Astrocyte (in vitro differentiated cells and primary cell): ENCODE measurements around the gene SDK1. TPM values are rescaled to one million over a fixed set of nuclear protein-coding genes. Genes with fewer than 3 reads are reported as not detected.

Source experiments
- DNase-seq: peaks from one replicate; pipeline ENCODE4 v3.0.0-alpha.2; 2010; ENCODE audit warnings: low read depth
- FAIRE-seq: peaks from 2 replicates; lab custom pipeline; 2011; peaks lifted over from hg19 to GRCh38; lab: Jason Lieb, UNC
- H2AFZ ChIP-seq: 2 replicates; pipeline ENCODE4 v1.6.0; 2012; ENCODE audit warnings: low read depth, low read length, inconsistent platforms
- H3K27ac ChIP-seq: 2 replicates; pipeline ENCODE4 v1.5.1; 2011; ENCODE audit warnings: low read depth, low read length, inconsistent platforms
- H3K27me3 ChIP-seq: 2 replicates; pipeline ENCODE4 v1.6.0; 2011; ENCODE audit warnings: low read length, inconsistent platforms; ENCODE audit not compliant: insufficient read depth
- H3K36me3 ChIP-seq: 2 replicates; pipeline ENCODE4 v1.5.1; 2011; ENCODE audit warnings: low read length, inconsistent platforms; ENCODE audit not compliant: insufficient read depth
- H3K4me1 ChIP-seq: 2 replicates; pipeline ENCODE4 v1.5.1; 2011; ENCODE audit warnings: low read length, inconsistent platforms; ENCODE audit not compliant: insufficient read depth
- H3K4me2 ChIP-seq: 2 replicates; pipeline ENCODE4 v1.6.0; 2012; ENCODE audit warnings: low read length, inconsistent platforms
- H3K4me3 ChIP-seq: 2 replicates; pipeline ENCODE4 v1.5.1; 2011; ENCODE audit warnings: low read depth, mild to moderate bottlenecking, low read length, inconsistent platforms; ENCODE audit not compliant: insufficient read depth
- H3K79me2 ChIP-seq: 2 replicates; pipeline ENCODE4 v1.6.0; 2012; ENCODE audit warnings: mild to moderate bottlenecking, low read length, inconsistent platforms; ENCODE audit not compliant: insufficient read depth
- H3K9ac ChIP-seq: 2 replicates; pipeline ENCODE4 v1.6.0; 2012; ENCODE audit warnings: mild to moderate bottlenecking, low read length, inconsistent platforms
- H3K9me3 ChIP-seq: 2 replicates; pipeline ENCODE4 v1.5.1; 2012; ENCODE audit warnings: low read depth, mild to moderate bottlenecking, low read length, inconsistent platforms; ENCODE audit not compliant: insufficient read depth
- H4K20me1 ChIP-seq: 2 replicates; pipeline ENCODE4 v1.6.0; 2012; ENCODE audit warnings: low read length, inconsistent platforms; ENCODE audit not compliant: insufficient read depth
- H3K27ac Mint-ChIP-seq: one replicate; pipeline ENCODE4 v1.8.0; 2021; ENCODE audit warnings: mild to moderate bottlenecking, mixed read lengths; ENCODE audit not compliant: unreplicated experiment
- H3K27me3 Mint-ChIP-seq: one replicate; pipeline ENCODE4 v1.8.0; 2021; ENCODE audit warnings: low read depth, mixed read lengths; ENCODE audit not compliant: unreplicated experiment
- H3K36me3 Mint-ChIP-seq: one replicate; pipeline ENCODE4 v1.8.0; 2021; ENCODE audit warnings: low read depth, mixed read lengths; ENCODE audit not compliant: unreplicated experiment
- H3K4me1 Mint-ChIP-seq: one replicate; pipeline ENCODE4 v1.8.0; 2021; ENCODE audit warnings: low read depth, mixed read lengths; ENCODE audit not compliant: unreplicated experiment
- H3K4me3 Mint-ChIP-seq: one replicate; pipeline ENCODE4 v1.8.0; 2021; ENCODE audit warnings: mild to moderate bottlenecking, moderate library complexity, mixed read lengths; ENCODE audit not compliant: unreplicated experiment
- H3K9me3 Mint-ChIP-seq: one replicate; pipeline ENCODE4 v1.8.0; 2021; ENCODE audit warnings: mild to moderate bottlenecking, mixed read lengths; ENCODE audit not compliant: unreplicated experiment
- CTCF ChIP-seq: IDR thresholded peaks from 2 replicates; pipeline ENCODE4 v1.5.1; 2011; ENCODE audit warnings: low read depth, mild to moderate bottlenecking, inconsistent platforms, low read length, moderate library complexity; ENCODE audit not compliant: insufficient read depth
- EZH2 ChIP-seq: IDR thresholded peaks from 2 replicates; pipeline ENCODE4 v1.6.1; 2012; ENCODE audit warnings: mild to moderate bottlenecking, low read length, inconsistent platforms; ENCODE audit not compliant: insufficient read depth
- total RNA-seq: library from RNA; stranded (reverse); gene quantifications from 2 replicates; pipeline ENCODE4 v1.2.1, GENCODE V29; 2021

The SDK1 gene
- total RNA-seq, 1 donor from 2014 or later = 4.2 TPM

- peaks cover 13% of the 10 kb centered on the region for H3K27me3 Mint-ChIP-seq
- H3K4me3 Mint-ChIP-seq = no peak overlapping the region
- H3K4me3 ChIP-seq = no peak overlapping the region
- H3K27ac ChIP-seq = no peak overlapping the region
- no peak for TF ChIP-seq CTCF
- no peak for TF ChIP-seq EZH2
- H3K36me3 Mint-ChIP-seq = no peaks in the 10 kb centered on the region
- H3K9me3 Mint-ChIP-seq = peaks cover 11% of the 10 kb centered on the region
- H3K4me1 ChIP-seq = no peaks in the 10 kb centered on the region
- H3K9ac ChIP-seq = no peak overlapping the region
- H3K9me3 ChIP-seq = peaks cover 3% of the 10 kb centered on the region
- no peaks in the 10 kb centered on the region for H3K36me3 ChIP-seq
- no peak overlapping the region for H3K27ac Mint-ChIP-seq
- peaks cover 2% of the 10 kb centered on the region for H3K4me1 Mint-ChIP-seq
- no peak overlapping the region for H2AFZ ChIP-seq
- H3K79me2 ChIP-seq = no peaks in the 10 kb centered on the region
- H3K4me2 ChIP-seq = no peak overlapping the region
- no peaks in the 10 kb centered on the region for H3K27me3 ChIP-seq
- no peak for DNase-seq
- H4K20me1 ChIP-seq = no peaks in the 10 kb centered on the region
- no peak for FAIRE-seq
Measured at GRCh38 chr7:4270941-4271715, 970.1 kb downstream of the SDK1 start.

- H2AFZ ChIP-seq = no peak overlapping the region
- H3K27ac ChIP-seq = no peak overlapping the region
- H3K9me3 ChIP-seq = peaks cover 3% of the 10 kb centered on the region
- Mint-ChIP-seq H3K9me3 (peaks cover 15% of the 10 kb centered on the region), H3K27ac (no peak overlapping the region), H3K4me1 (peaks cover 2% of the 10 kb centered on the region), H3K4me3 (no peak overlapping the region), H3K36me3 (no peaks in the 10 kb centered on the region), H3K27me3 (peaks cover 13% of the 10 kb centered on the region)
- DNase-seq (no peak), FAIRE-seq (no peak)
- no peak overlapping the region for H3K9ac ChIP-seq
- no peaks in the 10 kb centered on the region for H4K20me1 ChIP-seq
- no peaks in the 10 kb centered on the region for H3K36me3 ChIP-seq
- H3K4me3 ChIP-seq = no peak overlapping the region
- H3K4me2 ChIP-seq = no peak overlapping the region
- TF ChIP-seq CTCF (no peak), EZH2 (no peak)
- no peaks in the 10 kb centered on the region for H3K79me2 ChIP-seq
- H3K4me1 ChIP-seq = no peaks in the 10 kb centered on the region
- H3K27me3 ChIP-seq = no peaks in the 10 kb centered on the region
Measured at GRCh38 chr7:4271716-4272015, 970.6 kb downstream of the SDK1 start.

- no peaks in the 10 kb centered on the region for H3K36me3 Mint-ChIP-seq
- H3K4me3 Mint-ChIP-seq = no peak overlapping the region
- no peak overlapping the region for H3K27ac ChIP-seq
- no peak overlapping the region for H3K27ac Mint-ChIP-seq
- H3K9ac ChIP-seq = no peak overlapping the region
- no peak overlapping the region for H2AFZ ChIP-seq
- H3K27me3 ChIP-seq = no peaks in the 10 kb centered on the region
- peaks cover 13% of the 10 kb centered on the region for H3K27me3 Mint-ChIP-seq
- no peak overlapping the region for H3K4me3 ChIP-seq
- TF ChIP-seq CTCF = no peak
- TF ChIP-seq EZH2 = no peak
- H3K4me1 Mint-ChIP-seq = peaks cover 2% of the 10 kb centered on the region
- no peaks in the 10 kb centered on the region for H3K4me1 ChIP-seq
- no peak overlapping the region for H3K4me2 ChIP-seq
- FAIRE-seq = no peak
- H4K20me1 ChIP-seq = no peaks in the 10 kb centered on the region
- no peak for DNase-seq
- H3K9me3 ChIP-seq = peaks cover 3% of the 10 kb centered on the region
- no peaks in the 10 kb centered on the region for H3K36me3 ChIP-seq
- H3K79me2 ChIP-seq = no peaks in the 10 kb centered on the region
- peaks cover 15% of the 10 kb centered on the region for H3K9me3 Mint-ChIP-seq
Measured at GRCh38 chr7:4272141-4272540, 971.1 kb downstream of the SDK1 start.
